Activated naive CD8-positive, alpha-beta T cell (primary cell): ENCODE results near the gene CACNA1H.
"Not testable (repeated sequence)": the region's sequence is repeated elsewhere in the genome, so short reads cannot be mapped to it uniquely, and the experiment has no call there.

Source experiments
- H3K27ac Mint-ChIP-seq: one replicate; pipeline ENCODE4 v1.8.0; 2021; ENCODE audit warnings: mixed read lengths
- H3K27me3 Mint-ChIP-seq: one replicate; pipeline ENCODE4 v1.8.0; 2021; ENCODE audit warnings: mixed read lengths
- H3K36me3 Mint-ChIP-seq: one replicate; pipeline ENCODE4 v1.8.0; 2021; ENCODE audit warnings: mixed read lengths
- H3K4me1 Mint-ChIP-seq: one replicate; pipeline ENCODE4 v1.8.0; 2021; ENCODE audit warnings: low read depth, mixed read lengths
- H3K4me3 Mint-ChIP-seq: one replicate; pipeline ENCODE4 v1.8.0; 2021; ENCODE audit warnings: mild to moderate bottlenecking, mixed read lengths
- H3K9me3 Mint-ChIP-seq: one replicate; pipeline ENCODE4 v1.8.0; 2021; ENCODE audit warnings: low read depth, mixed read lengths

Gene CACNA1H

GRCh38 chr16:1178295-1178910, 25.5 kb downstream of the CACNA1H start:
- Mint-ChIP-seq H3K4me3 (no peak overlapping the region), H3K4me1 (no peaks in the 10 kb centered on the region), H3K27me3 (no peaks in the 10 kb centered on the region), H3K27ac (no peak overlapping the region), H3K36me3 (no peaks in the 10 kb centered on the region), H3K9me3 (no peaks in the 10 kb centered on the region)

GRCh38 chr16:1180549-1181403, 27.9 kb downstream of the CACNA1H start:
- Mint-ChIP-seq H3K27me3 (no peaks in the 10 kb centered on the region), H3K27ac (no peak overlapping the region), H3K9me3 (no peaks in the 10 kb centered on the region), H3K4me3 (no peak overlapping the region), H3K36me3 (no peaks in the 10 kb centered on the region), H3K4me1 (no peaks in the 10 kb centered on the region)

- Mint-ChIP-seq H3K27ac (no peak overlapping the region), H3K27me3 (no peaks in the 10 kb centered on the region), H3K9me3 (no peaks in the 10 kb centered on the region), H3K4me3 (no peak overlapping the region), H3K36me3 (no peaks in the 10 kb centered on the region), H3K4me1 (no peaks in the 10 kb centered on the region)
Measured at GRCh38 chr16:1181404-1182315, 28.8 kb downstream of the CACNA1H start.

GRCh38 chr16:1182316-1182671, 29.4 kb downstream of the CACNA1H start:
- Mint-ChIP-seq H3K27ac (no peak overlapping the region), H3K9me3 (no peaks in the 10 kb centered on the region), H3K4me1 (no peaks in the 10 kb centered on the region), H3K36me3 (no peaks in the 10 kb centered on the region), H3K27me3 (no peaks in the 10 kb centered on the region), H3K4me3 (no peak overlapping the region)

GRCh38 chr16:1182950-1183907, 30.3 kb downstream of the CACNA1H start:
- H3K4me1 Mint-ChIP-seq, result no peaks in the 10 kb centered on the region
- no peaks in the 10 kb centered on the region for H3K9me3 Mint-ChIP-seq
- no peaks in the 10 kb centered on the region for H3K27me3 Mint-ChIP-seq
- no peak overlapping the region for H3K4me3 Mint-ChIP-seq
- no peaks in the 10 kb centered on the region for H3K36me3 Mint-ChIP-seq
- H3K27ac Mint-ChIP-seq, result no peak overlapping the region

GRCh38 chr16:1184156-1184868, 31.4 kb downstream of the CACNA1H start:
- no peaks in the 10 kb centered on the region for H3K27me3 Mint-ChIP-seq
- H3K9me3 Mint-ChIP-seq, result no peaks in the 10 kb centered on the region
- no peaks in the 10 kb centered on the region for H3K4me1 Mint-ChIP-seq
- H3K36me3 Mint-ChIP-seq, result no peaks in the 10 kb centered on the region
- H3K4me3 Mint-ChIP-seq, result no peak overlapping the region
- H3K27ac Mint-ChIP-seq, result no peak overlapping the region

- Mint-ChIP-seq H3K36me3 (no peaks in the 10 kb centered on the region), H3K4me1 (no peaks in the 10 kb centered on the region), H3K9me3 (no peaks in the 10 kb centered on the region), H3K27me3 (no peaks in the 10 kb centered on the region), H3K27ac (no peak overlapping the region), H3K4me3 (no peak overlapping the region)
Measured at GRCh38 chr16:1184980-1185379, 32.1 kb downstream of the CACNA1H start.

- not testable (repeated sequence) for H3K4me3 Mint-ChIP-seq, H3K27ac Mint-ChIP-seq, H3K36me3 Mint-ChIP-seq, H3K9me3 Mint-ChIP-seq, H3K27me3 Mint-ChIP-seq, H3K4me1 Mint-ChIP-seq
Measured at GRCh38 chr16:1185460-1186207, 32.7 kb downstream of the CACNA1H start.

- Mint-ChIP-seq H3K36me3 (no peaks in the 10 kb centered on the region), H3K4me1 (no peaks in the 10 kb centered on the region), H3K27me3 (no peaks in the 10 kb centered on the region), H3K27ac (no peak overlapping the region), H3K9me3 (no peaks in the 10 kb centered on the region), H3K4me3 (no peak overlapping the region)
Measured at GRCh38 chr16:1188432-1189189, 35.7 kb downstream of the CACNA1H start.

- no peaks in the 10 kb centered on the region for H3K4me1 Mint-ChIP-seq
- H3K27ac Mint-ChIP-seq, result no peak overlapping the region
- no peak overlapping the region for H3K4me3 Mint-ChIP-seq
- H3K9me3 Mint-ChIP-seq, result no peaks in the 10 kb centered on the region
- no peaks in the 10 kb centered on the region for H3K27me3 Mint-ChIP-seq
- H3K36me3 Mint-ChIP-seq, result no peaks in the 10 kb centered on the region
Measured at GRCh38 chr16:1189455-1189854, 36.5 kb downstream of the CACNA1H start.

GRCh38 chr16:1190789-1191188, 37.9 kb downstream of the CACNA1H start:
- not testable (repeated sequence) for H3K36me3 Mint-ChIP-seq, H3K9me3 Mint-ChIP-seq, H3K27me3 Mint-ChIP-seq, H3K4me1 Mint-ChIP-seq, H3K27ac Mint-ChIP-seq, H3K4me3 Mint-ChIP-seq

- Mint-ChIP-seq H3K4me1 (no peaks in the 10 kb centered on the region), H3K4me3 (no peak overlapping the region), H3K36me3 (no peaks in the 10 kb centered on the region), H3K9me3 (no peaks in the 10 kb centered on the region), H3K27me3 (no peaks in the 10 kb centered on the region), H3K27ac (no peak overlapping the region)
Measured at GRCh38 chr16:1192384-1193073, 39.6 kb downstream of the CACNA1H start.
